Pancreas (tissue), 10 donors: ENCODE results near the gene ABRACL. TPM values are rescaled to one million over a fixed set of nuclear protein-coding genes. Genes with fewer than 3 reads are reported as not detected.

Experiments used
- ATAC-seq, 4 donors: fragments of 200-7000 bp; cut with Tn5 transposase; one replicate each; pipeline versions ENCODE4 v1.8.0 to v1.9.1; 2020; ENCODE audit warnings: mild to moderate bottlenecking in 4 of 4, moderate library complexity in 4 of 4
- DNase-seq, 6 donors: peaks; one replicate each; pipeline ENCODE4 v3.0.0-alpha.2; 2020
- FAIRE-seq: peaks from 2 replicates; lab custom pipeline; 2012; peaks lifted over from hg19 to GRCh38; lab: Jason Lieb, UNC
- H3K27ac ChIP-seq, 4 donors: fragments of 200-600 bp; sonication (generic); 1 replicate in 3 of 4; 2 replicates in 1 of 4; pipeline versions ENCODE4 v1.5.0 to v1.8.0; 2020
- H3K27me3 ChIP-seq, 4 donors: fragments of 200-600 bp; one replicate each; pipeline ENCODE4 v1.8.0; 2021
- H3K36me3 ChIP-seq, 3 donors: fragments of 200-600 bp; sonication (generic) in 1 of 3; one replicate each; pipeline versions ENCODE4 v1.5.0 to v1.8.0; 2020 to 2021
- H3K4me1 ChIP-seq, 3 donors: fragments of 200-600 bp; one replicate each; pipeline ENCODE4 v1.8.0; 2021
- H3K4me3 ChIP-seq, 4 donors: fragments of 200-600 bp; sonication (generic) in 2 of 4; one replicate each; pipeline versions ENCODE4 v1.5.0 to v1.8.0; 2020 to 2021
- H3K9me3 ChIP-seq, 4 donors: fragments of 200-600 bp; one replicate each; pipeline ENCODE4 v1.8.0; 2021
- WGBS, 2 donors: extraction: QIAGEN DNeasy Blood & Tissue Kit; methylation state at CpG; one replicate each; pipeline ENCODE4 v1.1.7; 2013; 5-methylcytosine and 5-hydroxymethylcytosine counted together
- intact Hi-C, 3 donors: fragments of 100-400 bp; cut with DNase I; formaldehyde crosslinking; loops; one replicate each; pipeline versions ENCODE4 v1.11.1 to v1.14.2; 2022
- polyA plus RNA-seq, 2 donors: library from polyadenylated mRNA; stranded (reverse); fragments of 200-250 nt; gene quantifications; one replicate each; pipeline ENCODE4 v1.2.3, GENCODE V29; 2013
- total RNA-seq, 6 donors: library from RNA; stranded (reverse); fragmentation: NEBNext Ultra II Directional in 4 of 6; extraction: Animal tissue kit (Norgen Biotek cat#: 25700) in 4 of 6; gene quantifications; one replicate each; pipeline versions ENCODE4 v1.2.1 to v1.2.4, GENCODE V29; 2021 to 2023
- TF ChIP-seq, protein P1 (sequence below), 4 donors: fragments of 200-600 bp; sonication (generic) in 3 of 4; IDR thresholded peaks; one replicate each; pipeline versions ENCODE4 v1.5.0 to v1.8.0; 2021; ENCODE audit warnings: antibody characterized with exemption in 4 of 4
- donor health status: healthy with polysubstance abuse.
- donor health status: DM: no; HTN: no; CAD: no; lungs with moderate emphysema.
- donor health status: DM: no; HTN: no; CAD: no.
- donor health status: control.
- donor health status: control.
- donor health status: Bipolar disorder and iron deficiency.
- donor health status: DM: yes; HTN: yes; CAD: no.
- donor health status: DM: no; HTN: no; CAD: no.
- donor health status: DM: no; HTN: no; CAD: no.
- donor health status: DM: yes; HTN: yes; CAD: no.

ABRACL gene
- total and polyA plus RNA-seq, 8 donors: 3.8 to 19.2 (median 8.2) TPM

DNA sequence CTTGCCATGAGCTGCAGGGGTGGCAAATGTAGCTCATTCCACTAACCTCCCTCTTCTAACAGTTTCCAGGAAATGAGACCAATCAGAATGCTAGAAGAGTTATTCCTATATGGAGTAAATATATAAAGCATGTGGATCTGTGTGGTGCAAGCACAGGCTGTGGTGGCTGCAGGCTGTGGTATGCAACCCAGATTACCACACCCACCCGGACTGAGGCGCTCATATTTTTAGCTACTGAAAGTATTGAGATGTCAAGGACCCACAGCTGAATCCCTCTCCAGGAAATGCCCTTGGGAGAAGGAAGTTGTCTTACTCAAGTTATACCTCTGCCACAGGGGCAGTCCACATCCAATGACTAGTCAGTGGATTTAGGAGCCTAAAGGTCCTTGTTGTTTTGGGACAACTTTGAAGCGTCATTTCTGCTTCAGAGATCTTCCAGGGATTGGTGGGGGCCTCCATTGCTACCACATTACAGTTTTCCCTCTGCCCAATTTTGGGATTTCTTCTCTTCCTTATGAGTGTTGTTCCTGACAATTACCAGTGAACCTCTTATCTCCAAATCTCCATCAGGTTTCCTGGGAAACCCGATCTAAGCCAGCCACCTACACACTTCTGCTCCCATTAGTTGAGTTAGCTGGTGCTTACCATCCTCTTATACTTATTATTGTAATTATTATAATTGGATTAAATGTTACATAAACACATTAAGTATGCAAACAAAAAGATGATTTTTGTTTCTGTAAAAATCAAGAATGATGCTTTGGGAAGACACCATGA is 28.4 kb upstream of the ABRACL start:
- no peak for DNase-seq
- Histone ChIP-seq H3K27ac (no peak overlapping the region), H3K4me3 (no peak overlapping the region), H3K27me3 (no peaks in the 10 kb centered on the region), H3K4me1 (no peaks in the 10 kb centered on the region), H3K9me3 (no peaks in the 10 kb centered on the region), H3K36me3 (no peaks in the 10 kb centered on the region)
- WGBS, 2 donors: 83 to 84% methylated on average over 4 of the region's 4 CpGs
- ATAC-seq: no peak
- intact Hi-C loops: no loop called here
- TF ChIP-seq, protein P1, sequence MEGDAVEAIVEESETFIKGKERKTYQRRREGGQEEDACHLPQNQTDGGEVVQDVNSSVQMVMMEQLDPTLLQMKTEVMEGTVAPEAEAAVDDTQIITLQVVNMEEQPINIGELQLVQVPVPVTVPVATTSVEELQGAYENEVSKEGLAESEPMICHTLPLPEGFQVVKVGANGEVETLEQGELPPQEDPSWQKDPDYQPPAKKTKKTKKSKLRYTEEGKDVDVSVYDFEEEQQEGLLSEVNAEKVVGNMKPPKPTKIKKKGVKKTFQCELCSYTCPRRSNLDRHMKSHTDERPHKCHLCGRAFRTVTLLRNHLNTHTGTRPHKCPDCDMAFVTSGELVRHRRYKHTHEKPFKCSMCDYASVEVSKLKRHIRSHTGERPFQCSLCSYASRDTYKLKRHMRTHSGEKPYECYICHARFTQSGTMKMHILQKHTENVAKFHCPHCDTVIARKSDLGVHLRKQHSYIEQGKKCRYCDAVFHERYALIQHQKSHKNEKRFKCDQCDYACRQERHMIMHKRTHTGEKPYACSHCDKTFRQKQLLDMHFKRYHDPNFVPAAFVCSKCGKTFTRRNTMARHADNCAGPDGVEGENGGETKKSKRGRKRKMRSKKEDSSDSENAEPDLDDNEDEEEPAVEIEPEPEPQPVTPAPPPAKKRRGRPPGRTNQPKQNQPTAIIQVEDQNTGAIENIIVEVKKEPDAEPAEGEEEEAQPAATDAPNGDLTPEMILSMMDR (IDR thresholded peaks at IDR 0.05): no peak
- FAIRE-seq: no peak

DNA sequence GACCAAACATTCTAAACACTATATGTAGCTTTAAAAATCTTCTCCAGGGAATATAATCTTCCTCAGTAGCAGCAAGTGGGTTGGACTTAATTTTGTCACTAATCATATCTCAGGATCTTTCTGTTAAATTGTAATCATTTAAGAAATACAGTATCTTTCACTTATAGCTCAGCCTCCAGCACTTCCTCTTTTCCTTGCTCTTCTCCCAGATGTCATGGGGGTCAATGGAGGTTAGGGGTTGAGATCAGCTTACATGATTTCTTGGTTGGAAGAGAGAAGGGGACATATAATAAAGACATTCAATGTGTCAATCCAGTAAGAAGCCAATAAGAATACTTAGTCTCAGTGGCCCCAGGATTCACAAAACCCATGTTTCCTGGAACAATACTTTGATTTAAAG is 24.8 kb upstream of the ABRACL start:
- H3K4me1 ChIP-seq: no peaks in the 10 kb centered on the region
- intact Hi-C loops: no loop called here
- H3K9me3 ChIP-seq: no peaks in the 10 kb centered on the region
- H3K4me3 ChIP-seq: no peak overlapping the region
- H3K36me3 ChIP-seq: no peaks in the 10 kb centered on the region
- no peak overlapping the region for H3K27ac ChIP-seq
- DNase-seq: no peak
- FAIRE-seq: no peak
- H3K27me3 ChIP-seq: no peaks in the 10 kb centered on the region
- ATAC-seq: no peak
- TF ChIP-seq, protein P1 (IDR thresholded peaks at IDR 0.05): no peak

DNA sequence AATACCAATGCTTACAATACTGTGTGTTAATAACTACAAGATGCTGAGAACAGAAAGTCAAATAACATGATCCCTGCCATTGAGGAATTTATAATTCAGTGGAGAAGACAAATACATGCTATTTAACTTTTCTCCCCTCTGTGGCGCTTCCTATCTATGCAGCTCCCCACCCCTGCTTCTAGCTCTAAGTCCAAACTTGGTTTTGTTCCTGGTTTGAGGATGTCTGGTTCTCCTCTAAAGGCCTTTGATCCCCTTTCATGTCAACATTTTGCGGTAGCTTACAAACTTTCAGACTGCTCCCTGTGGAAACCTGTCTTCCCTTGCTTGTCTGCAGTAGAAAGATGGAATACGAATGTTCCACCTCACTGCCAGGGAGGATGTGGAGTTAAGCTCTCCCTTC is 22.1 kb upstream of the ABRACL start:
- WGBS, 2 donors: 87 to 93% methylated on average over 3 of the region's 3 CpGs
- Histone ChIP-seq H3K27me3 (no peaks in the 10 kb centered on the region), H3K4me3 (no peak overlapping the region), H3K4me1 (no peaks in the 10 kb centered on the region), H3K9me3 (no peaks in the 10 kb centered on the region), H3K27ac (no peak overlapping the region), H3K36me3 (no peaks in the 10 kb centered on the region)
- DNase-seq: no peak
- intact Hi-C loops: no loop called here
- no peak for FAIRE-seq
- TF ChIP-seq, protein P1 (IDR thresholded peaks at IDR 0.05): no peak
- ATAC-seq: no peak

DNA sequence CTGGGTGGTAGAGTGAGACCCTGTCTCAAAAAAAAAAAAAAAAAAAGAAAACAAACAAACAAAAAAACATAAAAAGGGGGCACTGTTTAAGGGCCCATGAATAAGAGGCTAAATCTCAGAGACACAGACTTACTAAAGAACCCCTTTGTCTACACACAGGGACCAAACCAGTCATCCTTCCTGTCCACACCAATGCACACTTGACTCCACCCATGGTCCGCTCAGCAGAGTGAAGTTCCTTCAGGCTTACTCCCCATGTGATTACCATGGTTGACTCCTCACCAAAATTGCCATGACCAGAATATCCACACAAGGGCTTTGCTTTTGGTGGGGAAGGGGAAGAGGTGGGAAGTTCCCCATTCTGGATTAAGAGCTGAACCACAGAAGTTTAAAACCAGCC is 21.1 kb upstream of the ABRACL start:
- FAIRE-seq: no peak
- Histone ChIP-seq H3K4me3 (no peak overlapping the region), H3K27ac (no peak overlapping the region), H3K27me3 (no peaks in the 10 kb centered on the region), H3K4me1 (no peaks in the 10 kb centered on the region), H3K36me3 (no peaks in the 10 kb centered on the region), H3K9me3 (no peaks in the 10 kb centered on the region)
- TF ChIP-seq, protein P1 (IDR thresholded peaks at IDR 0.05): no peak
- DNase-seq: no peak
- intact Hi-C loops: no loop called here
- 93 to 95% methylated on average over 1 of the region's 1 CpG for WGBS, 2 donors
- ATAC-seq: no peak

DNA sequence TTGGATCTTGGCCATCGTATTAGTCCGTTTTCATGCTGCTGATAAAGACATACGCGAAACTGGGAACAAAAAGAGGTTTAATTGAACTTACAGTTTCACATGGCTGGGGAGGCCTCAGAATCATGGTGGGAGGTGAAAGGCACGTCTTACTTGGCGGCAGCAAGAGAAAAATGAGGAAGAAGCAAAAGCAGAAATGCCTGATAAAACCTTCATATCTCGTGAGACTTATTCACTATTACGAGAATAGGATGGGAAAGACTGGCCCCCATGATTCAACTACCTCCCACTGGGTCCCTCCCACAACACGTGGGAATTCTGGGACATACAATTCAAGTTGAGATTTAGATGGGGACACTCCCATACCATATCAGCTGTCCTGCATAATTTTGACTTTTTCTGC is 20.4 kb upstream of the ABRACL start:
- ATAC-seq (no peak), DNase-seq (no peak), FAIRE-seq (no peak)
- WGBS, 2 donors: 83 to 86% methylated on average over 9 of the region's 9 CpGs
- no peaks in the 10 kb centered on the region for H3K4me1 ChIP-seq
- no peaks in the 10 kb centered on the region for H3K36me3 ChIP-seq
- intact Hi-C loops: no loop called here
- no peaks in the 10 kb centered on the region for H3K27me3 ChIP-seq
- no peak overlapping the region for H3K4me3 ChIP-seq
- H3K9me3 ChIP-seq: no peaks in the 10 kb centered on the region
- no peak overlapping the region for H3K27ac ChIP-seq
- TF ChIP-seq, protein P1 (IDR thresholded peaks at IDR 0.05): no peak
